Hematopoietic multipotent progenitor cell treated with erythropoietin and hydrocortisone succinate and interleukin-3 and kit ligand, for 6 days (in vitro differentiated cells): ENCODE results near the gene SRGAP2C.
"Not testable (repeated sequence)": the region's sequence is repeated elsewhere in the genome, so short reads cannot be mapped to it uniquely, and the experiment has no call there.

ENCODE experiments used
- DNase-seq: peaks from one replicate; pipeline ENCODE4 v3.0.0-alpha.2; 2015

SRGAP2C gene

GRCh38 chr1:121184290-121185127 lies at the start of gene SRGAP2C, which contains the start of gene FAM72B:
Gene SRGAP2C (plus strand): TSS chr1:121184975. CDS start chr1:121187447, 2,472 bp downstream.
Gene FAM72B (minus strand): TSS chr1:121184340. CDS start chr1:121183489, 851 bp downstream.
- peak; percentile 100 for DNase-seq

DNA sequence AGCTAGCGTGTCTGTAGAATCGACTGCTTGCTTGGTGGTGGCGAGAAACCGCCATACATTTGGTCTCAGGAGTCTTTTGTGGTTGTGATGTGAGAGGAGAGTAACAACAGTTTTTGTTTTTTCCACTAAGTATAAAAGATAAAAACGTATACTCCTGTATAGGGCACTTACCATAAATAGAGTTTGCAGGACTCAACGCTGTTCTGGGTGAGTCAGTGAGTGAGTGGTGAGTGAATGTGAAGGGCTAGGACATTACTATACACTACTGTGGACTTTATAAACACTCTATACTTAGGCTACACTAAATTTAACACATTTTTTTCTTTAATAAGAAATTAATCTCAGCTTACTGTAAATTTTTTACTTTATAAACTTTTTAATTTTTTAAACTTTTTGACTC lies 44.4 kb upstream of the SRGAP2C start:
- DNase-seq = not testable (repeated sequence)

- not testable (repeated sequence) for DNase-seq
Observed at GRCh38 chr1:121148489-121149190, 36.1 kb upstream of the SRGAP2C start.

- not testable (repeated sequence) for DNase-seq
Observed at GRCh38 chr1:121151294-121151693, 33.5 kb upstream of the SRGAP2C start.

DNA sequence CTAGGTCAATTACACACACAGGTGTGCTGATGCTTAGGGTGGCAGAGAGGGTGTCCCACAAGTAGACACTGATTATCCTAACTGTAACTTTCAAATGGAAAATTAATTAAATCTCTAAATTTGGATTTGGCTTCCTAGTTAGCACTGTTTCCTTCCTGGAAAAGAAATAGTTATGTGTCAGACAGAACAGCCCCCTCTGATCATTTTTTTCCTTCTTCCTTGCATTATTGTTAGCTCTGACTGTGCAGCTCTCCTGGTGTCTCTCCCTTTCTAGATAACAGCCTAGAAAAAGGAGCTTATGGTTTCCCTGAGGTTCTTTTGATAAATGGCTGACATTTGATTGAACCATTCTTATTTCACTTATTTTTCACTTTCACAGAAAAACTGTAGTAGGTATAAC lies 32.0 kb upstream of the SRGAP2C start:
- not testable (repeated sequence) for DNase-seq

DNA sequence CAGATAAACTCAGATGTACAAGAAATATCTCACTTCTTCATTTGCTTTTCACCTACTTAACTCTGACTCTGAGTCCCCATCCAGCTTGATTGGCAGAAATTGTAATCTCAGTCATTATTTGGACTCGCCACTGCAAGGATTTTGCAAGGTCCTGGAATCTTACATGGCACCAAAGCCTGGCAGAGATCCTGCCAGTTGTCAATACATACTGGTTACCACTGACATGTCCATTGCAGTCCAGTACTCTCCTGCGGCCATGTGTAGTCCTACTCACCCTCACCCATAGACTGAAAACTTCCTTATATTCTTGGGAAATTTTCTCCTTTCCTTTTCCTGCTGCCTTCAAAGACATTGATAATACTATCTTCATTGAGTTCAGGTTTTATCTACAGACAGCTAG lies 30.0 kb upstream of the SRGAP2C start:
- not testable (repeated sequence) for DNase-seq

DNA sequence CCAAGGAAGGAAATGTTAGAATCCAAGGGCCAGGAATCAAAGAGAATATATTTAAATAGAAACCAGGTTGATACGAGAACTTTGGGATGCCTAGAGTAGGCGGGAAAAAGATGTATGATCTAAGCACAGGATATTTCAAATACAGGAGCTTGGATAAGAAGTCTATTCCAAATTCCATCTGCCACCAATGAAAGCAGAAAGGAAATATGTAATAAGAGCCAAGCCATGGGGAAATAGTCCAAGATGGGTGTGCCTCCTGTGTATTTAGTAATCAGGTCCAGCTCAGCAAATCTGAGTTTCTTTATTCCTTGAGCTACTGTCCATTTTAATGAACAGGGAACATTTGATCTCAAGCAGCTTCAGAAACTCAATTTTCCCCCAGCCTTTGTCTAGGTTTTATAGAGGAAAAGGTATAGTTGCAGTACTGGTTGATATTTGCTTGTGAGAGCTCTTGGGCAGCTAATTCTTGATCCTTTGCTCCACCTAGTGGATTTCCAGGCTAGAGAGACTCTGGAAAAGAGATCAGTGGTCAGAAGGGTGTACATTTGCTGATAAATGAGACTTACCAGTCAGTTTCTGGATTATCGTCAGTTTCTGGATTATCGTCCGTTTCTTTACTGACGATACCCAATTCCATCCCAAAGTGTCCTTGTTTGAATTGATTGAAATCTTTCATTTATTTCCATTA lies 29.0 kb upstream of the SRGAP2C start:
- DNase-seq = peak; percentile 15

DNA sequence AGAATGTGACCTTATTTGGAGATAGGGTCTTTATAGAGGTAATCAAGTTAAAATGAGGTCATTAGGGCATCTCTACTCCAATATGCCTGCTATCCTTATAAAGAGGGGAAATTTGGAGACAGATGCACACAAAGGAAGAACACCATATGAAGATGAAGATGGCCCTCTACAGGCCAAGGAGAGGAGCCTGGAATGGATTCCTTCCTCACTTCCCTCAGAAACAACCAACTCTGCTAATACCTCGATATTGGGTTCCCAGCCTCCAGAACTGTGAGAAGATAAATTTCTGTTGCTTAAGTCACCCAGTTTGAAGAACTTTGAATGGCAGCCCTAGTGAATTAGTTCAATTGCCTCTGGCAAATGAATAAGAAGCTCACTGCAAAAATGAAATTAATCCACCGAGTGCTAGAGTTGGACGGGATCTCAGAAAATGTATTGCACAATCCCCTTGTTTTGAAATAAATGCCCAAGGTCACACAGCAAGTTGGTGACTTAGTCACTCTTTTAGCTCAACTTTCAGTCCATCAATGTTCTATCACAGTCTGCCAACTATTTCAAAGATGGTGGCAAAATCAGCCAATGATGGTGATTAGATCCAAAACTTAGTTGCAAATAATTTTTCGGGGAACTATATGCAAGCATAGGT lies 27.7 kb upstream of the SRGAP2C start:
- not testable (repeated sequence) for DNase-seq

DNA sequence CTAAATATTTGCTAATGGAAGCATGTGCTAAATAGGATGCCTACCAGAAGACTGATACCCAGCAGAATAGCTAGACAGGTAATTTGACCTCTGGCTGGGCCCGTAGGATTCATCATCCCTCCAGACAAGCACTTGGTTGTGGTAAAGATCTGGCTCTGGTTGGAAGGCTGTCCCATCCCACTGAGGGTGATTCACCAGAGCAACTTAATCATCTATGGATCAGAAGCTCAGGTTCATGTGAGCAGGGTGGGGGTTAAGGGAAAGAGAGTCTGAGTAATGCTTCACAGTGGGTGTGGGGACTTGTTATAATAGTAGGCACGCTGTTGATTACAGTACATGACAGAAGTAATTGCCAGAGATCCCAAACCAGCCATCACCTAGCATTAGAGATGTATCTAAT lies 27.2 kb upstream of the SRGAP2C start:
- DNase-seq = not testable (repeated sequence)

DNA sequence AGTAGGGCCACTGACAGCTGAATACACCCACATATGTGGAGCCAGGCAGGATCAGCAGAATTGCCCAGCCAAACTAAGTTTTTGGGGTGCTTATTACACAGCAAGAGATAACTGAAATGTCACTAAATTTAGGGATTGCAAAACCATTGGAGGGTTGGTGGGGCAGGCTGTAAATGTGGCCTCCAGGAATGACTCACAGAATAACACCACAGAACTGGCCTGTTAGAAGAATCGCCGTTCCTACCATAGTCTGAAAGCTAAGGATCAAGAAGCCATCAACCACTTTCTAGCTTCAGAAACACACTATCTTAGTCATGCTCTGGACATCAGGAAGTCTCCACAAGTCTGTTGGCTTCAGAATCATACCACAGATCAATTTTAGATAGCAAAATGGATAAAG lies 24.7 kb upstream of the SRGAP2C start:
- not testable (repeated sequence) for DNase-seq

GRCh38 chr1:121161199-121161901 lies 23.4 kb upstream of the SRGAP2C start:
- not testable (repeated sequence) for DNase-seq

DNA sequence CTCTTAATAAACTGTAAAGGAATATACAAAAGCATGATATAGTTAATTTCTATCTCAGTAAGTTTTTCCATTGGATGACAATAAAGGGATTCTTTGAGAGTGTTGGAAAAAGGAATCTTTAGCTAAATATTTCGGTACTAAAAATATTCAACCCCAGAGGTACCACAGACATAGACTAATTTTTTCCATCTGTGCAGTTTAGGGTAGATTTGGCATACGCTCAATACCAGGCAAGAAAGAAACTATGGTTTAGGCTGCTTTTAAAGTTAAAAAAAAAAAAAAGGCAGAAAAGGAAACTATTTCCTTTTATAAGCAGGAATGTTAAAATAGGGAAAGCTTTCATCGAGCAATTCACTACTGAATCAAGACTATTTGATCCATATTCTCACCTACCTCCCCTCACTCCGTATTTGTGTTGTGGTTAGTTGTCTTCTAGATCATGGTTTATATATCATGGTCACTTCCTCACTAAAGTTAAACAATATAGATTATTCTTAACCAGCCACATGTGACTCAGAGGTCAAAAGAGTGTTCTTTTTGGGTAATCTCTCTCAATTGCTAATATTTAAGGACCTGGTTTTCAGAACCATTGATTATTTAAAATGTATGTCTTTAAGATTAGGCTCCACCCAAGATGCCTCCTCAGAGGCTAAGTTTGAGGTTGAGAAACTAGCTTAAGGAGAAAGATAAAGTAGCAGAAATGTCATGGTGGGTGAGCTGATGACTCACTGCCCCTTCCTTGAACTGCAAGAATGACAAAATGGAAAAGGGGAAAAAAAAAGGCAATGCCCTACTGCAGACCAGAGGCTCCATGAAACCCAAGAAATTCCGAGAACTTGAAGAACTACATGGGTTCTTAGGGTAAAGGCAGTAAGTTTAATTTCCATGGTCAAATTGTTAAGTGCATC lies 20.7 kb upstream of the SRGAP2C start:
- peak; percentile 23 for DNase-seq

GRCh38 chr1:121165296-121165695 lies 19.5 kb upstream of the SRGAP2C start:
- DNase-seq = peak; percentile 0

DNA sequence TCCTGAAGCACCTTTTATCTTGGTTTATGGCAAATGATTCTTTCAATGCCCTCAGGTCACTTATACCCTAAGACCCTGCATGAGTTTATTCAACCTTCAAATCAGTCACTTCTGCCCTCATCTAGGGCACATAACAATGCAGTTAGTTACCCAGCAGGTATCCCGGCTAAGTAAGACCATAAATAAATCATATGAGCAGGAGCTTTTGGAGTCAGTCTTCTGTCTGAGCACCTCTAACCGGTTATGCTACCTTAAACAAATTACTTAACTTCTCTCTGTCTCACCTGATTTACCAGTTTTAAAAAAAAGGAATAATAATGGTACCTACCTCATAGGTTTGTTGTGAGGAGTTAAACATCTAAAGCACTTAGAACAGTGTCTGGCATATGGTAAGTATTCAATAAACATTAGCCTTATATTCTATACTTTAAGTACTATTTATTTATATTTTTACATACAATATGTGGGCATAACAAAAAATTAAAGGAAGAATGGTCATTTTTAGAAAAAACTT lies 17.5 kb upstream of the SRGAP2C start:
- not testable (repeated sequence) for DNase-seq

DNA sequence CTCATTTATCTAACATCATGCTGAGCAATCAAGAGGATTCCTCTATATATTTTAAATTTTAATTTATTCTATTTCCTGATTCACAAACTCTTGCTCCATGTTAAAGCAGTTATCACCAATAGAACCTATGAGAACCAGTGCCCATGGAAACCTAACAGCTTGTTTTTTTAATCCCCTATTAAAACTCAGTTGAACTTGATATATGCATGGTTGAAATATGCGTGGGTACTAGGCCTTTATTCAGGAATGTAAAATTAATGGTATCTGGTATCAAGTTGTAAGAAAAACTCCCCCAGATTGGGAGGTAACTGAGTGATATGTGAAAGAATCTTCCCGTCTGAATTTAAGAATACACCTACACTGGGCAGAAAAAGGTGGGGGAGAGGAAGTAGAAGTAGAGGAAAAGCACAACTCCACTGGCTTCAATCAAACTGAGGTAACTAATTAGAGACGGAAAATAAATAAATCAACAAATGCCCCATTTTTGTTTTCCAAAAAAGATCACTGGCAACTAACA lies 16.6 kb upstream of the SRGAP2C start:
- DNase-seq = not testable (repeated sequence)

DNA sequence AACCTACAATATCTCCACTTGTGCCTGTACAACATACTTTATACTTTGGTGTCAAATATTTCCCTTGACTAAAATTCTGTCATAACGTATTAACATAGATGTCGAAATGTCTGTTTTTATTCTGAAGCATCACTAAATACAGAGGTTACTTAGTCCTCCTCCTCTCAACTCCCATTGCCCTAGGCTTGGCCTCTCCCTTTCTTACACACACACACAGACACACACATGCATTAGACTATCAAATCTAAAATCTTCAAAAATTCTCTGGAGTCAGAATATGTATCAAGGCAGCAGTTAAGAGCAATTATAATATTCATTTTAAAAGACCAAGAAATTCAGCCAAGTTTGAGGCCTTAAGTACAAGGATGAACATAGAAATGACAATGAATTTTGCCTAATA lies 8.1 kb upstream of the SRGAP2C start:
- DNase-seq = not testable (repeated sequence)

DNA sequence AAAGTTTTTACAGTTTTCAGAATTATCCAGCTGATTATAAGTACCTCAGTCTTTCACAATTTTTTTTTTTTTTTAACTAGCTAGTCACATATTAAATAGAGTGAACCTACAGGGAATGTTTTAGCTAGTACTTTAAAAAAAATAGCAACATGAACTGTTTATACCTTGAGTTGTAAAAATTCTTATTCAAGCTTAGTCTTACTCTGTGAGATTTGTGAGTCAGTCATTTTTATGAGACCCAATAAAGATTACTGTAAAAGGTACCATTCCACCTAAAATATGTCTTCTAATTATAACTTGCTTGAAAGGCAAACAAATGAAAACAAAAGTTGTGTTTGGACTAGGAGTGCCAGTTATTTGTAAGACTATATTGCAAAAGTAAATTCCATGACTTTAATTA lies 6.6 kb upstream of the SRGAP2C start:
- not testable (repeated sequence) for DNase-seq

GRCh38 chr1:121183867-121184266 lies 908 bp upstream of the SRGAP2C start:
- DNase-seq = not testable (repeated sequence)

- not testable (repeated sequence) for DNase-seq
Observed at GRCh38 chr1:121185140-121185708, 449 bp downstream of the SRGAP2C start.

DNA sequence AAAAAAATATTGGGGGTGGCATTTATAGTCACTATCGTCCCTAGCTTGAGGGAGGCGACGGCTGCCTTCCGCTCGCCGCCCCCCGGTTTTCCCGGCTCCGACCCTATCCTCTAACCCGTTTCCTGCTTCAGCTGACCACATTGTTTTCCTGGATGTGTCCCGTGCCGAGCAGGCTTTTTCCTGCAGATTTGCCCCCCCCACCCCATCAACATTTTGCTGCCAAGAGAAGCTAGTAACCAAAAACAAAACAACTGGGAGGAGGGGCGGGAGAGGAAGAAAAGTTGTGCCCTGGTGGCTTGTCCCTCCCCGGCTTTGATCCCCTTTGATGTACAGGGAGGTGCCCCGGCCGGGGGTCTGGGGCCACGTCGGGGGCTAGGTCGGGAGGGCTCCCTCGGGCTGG lies 1.4 kb downstream of the SRGAP2C start:
- not testable (repeated sequence) for DNase-seq
